HG02759 (cell line): Measurements from ENCODE around the gene NFAT5.
A peak's percentile ranks its signal among the peaks of the same experiment; 100 is the strongest.
"Not testable (repeated sequence)": the region's sequence is repeated elsewhere in the genome, so short reads cannot be mapped to it uniquely, and the experiment has no call there.

ENCODE experiments used
- ATAC-seq: cut with Tn5 transposase; IDR thresholded peaks from one replicate; pipeline ENCODE4 v1.9.1; 2021; ENCODE audit warnings: mild to moderate bottlenecking, moderate library complexity; ENCODE audit not compliant: unreplicated experiment

Gene NFAT5, protein sequence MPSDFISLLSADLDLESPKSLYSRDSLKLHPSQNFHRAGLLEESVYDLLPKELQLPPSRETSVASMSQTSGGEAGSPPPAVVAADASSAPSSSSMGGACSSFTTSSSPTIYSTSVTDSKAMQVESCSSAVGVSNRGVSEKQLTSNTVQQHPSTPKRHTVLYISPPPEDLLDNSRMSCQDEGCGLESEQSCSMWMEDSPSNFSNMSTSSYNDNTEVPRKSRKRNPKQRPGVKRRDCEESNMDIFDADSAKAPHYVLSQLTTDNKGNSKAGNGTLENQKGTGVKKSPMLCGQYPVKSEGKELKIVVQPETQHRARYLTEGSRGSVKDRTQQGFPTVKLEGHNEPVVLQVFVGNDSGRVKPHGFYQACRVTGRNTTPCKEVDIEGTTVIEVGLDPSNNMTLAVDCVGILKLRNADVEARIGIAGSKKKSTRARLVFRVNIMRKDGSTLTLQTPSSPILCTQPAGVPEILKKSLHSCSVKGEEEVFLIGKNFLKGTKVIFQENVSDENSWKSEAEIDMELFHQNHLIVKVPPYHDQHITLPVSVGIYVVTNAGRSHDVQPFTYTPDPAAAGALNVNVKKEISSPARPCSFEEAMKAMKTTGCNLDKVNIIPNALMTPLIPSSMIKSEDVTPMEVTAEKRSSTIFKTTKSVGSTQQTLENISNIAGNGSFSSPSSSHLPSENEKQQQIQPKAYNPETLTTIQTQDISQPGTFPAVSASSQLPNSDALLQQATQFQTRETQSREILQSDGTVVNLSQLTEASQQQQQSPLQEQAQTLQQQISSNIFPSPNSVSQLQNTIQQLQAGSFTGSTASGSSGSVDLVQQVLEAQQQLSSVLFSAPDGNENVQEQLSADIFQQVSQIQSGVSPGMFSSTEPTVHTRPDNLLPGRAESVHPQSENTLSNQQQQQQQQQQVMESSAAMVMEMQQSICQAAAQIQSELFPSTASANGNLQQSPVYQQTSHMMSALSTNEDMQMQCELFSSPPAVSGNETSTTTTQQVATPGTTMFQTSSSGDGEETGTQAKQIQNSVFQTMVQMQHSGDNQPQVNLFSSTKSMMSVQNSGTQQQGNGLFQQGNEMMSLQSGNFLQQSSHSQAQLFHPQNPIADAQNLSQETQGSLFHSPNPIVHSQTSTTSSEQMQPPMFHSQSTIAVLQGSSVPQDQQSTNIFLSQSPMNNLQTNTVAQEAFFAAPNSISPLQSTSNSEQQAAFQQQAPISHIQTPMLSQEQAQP (N-terminal part only)

DNA sequence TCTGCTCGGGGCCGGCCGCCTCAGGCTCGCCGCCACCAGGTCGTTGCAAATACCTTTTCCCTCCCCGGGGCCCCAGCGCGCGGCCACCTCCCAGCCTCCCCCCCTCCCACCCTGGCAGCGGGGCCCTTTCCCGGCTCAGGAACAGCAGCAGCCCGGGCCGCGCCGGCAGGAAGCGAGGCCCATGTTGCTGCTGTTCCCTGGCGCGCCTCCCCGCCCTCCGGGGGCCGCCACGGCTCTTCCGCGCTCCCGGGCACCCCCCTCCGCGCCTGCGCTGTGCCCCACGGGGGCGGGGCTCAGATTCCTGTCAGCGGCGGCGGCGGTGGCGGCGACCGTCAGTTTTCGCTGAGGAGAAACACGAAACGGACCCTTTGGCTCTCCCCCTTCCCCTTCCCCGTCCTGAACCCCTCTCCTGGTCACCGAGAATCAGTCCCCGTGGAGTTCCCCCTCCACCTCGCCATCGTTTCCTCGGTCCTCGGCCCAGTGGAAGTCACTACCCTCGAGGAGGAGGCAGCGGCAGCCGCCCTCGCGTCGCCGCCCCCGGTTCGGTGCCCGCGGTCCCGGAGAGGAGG, at the start of gene NFAT5:
Gene NFAT5, plus strand, starts transcription at position 296 of the 569 bp plus-strand sequence. CDS start 336 bp downstream, outside the sequence.
- ATAC-seq: peak; percentile 53

DNA sequence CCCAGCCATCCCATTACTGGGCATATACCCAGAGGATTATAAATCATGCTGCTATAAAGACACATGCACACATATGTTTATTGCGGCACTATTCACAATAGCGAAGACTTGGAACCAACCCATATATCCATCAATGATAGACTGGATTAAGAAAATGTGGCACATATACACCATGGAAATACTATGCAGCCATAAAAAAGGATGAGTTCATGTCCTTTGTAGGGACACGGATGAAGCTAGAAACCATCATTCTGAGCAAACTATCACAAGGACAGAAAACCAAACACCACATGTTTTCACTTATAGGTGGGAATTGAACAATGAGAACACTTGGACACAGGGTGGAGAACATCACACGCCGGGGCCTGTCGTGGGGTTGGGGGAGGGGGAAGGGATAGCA, 47.9 kb upstream of the NFAT5 start:
- ATAC-seq: not testable (repeated sequence)

DNA sequence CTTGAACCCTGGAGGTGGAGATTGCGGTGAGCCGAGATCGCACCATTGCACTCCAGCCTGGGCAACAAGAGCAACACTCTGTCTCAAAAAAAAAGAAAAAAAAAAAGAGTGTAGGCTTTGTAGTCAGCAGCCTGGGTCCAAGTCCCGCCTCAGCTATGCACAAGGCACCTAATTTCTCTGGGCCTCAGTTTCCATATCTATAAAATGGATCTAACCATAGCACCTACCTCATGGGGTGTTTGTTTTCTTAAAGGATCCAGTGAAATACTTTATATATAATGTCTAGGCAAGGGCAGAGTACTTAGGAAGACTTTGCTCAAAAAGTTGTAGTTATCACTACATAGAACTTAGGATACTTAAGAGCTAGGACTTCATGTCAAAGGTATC, 45.4 kb upstream of the NFAT5 start:
- no peak for ATAC-seq

DNA sequence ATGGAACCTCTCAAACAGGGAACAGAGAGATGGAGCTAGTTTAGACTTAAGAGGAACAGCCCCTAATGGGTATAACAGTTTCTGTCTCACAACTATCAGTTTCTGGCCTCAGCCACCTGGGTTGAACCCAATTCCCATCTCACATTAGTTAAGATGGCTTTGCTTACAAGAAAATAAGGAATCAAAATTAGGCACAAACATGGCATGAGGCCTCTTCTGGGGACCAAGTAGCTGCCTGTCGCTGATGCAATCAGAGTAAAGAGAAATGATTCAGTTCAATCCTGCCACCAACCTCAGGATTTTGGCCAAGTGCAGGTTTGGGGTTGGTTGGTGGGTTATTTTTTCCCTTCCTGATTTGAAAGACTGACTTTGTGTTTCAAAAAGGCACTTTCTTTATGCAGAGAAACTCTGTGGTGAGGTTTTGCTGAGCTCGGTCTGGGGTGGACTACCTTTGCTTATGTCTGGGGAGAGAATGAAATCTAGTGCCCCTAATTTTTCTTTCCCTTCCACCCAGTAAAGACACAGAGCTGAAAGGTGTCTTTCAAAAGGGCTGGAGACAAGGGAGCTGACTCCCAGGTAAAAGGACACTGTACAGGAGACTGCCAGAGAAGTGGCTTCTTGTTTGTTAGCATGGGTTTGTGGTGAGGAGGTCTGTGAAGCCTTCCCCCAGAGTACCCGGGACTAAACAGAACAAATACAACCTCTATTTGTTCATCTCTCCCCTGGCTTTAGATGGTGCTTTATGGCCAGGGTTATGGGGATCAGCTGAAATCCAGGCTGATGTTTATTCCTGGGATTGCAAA, 44.8 kb upstream of the NFAT5 start:
- peak; percentile 59 for ATAC-seq

DNA sequence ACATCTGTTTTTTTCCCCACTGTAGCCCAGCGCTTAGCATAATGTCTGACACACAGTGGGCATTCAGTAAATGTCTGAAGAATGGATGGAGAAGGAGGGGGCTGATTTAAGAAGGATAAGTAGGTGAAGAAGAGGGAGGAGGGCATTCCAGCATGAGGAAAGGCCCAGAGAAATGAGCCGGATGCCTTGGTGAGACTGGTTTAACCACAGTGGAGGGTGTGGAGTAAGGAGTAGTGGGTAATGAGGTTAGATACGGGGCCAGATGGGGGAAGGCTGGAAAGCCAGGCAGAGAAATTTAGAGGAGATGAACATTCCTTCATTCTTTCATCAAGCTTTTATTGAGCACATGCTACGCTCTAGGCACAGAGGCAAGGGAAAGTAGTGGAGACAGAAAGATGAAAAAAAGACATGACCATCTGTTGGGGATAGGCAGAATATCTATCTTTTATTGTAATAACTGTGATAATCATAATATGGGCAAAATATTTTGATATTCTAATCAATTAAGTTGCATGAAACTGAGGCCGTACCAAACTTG, 43.7 kb upstream of the NFAT5 start:
- no peak for ATAC-seq

DNA sequence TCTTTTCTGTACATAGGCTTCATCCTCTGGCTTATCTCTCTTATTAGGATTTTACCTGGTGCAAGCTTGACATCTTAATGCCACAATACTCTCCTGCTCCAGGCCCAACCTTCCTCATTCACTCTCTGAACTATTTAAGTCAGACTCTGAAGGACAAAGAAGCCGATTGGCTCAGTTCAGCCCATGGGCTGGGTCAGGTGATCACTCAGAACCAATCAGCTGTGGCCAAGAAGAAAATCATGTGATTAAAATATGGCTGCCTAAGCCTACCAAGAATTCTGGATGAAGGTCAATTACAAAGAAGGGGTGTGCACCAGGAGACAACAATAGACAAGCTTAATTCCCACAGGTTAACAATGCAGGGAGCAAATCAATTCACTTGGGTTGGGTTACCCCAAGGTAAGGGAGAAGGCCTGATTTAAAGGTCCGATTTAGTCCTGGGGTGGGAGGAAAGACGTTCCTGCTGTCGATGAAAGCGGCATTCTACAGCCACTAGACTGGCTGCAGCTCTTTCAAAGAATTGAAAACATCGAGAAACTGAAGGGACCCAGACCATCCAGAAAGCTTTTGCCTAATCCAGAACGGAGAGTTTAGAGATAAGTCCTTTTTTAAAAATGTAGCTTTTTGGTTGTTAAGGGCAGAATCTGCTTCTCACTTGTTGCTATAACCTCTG, 42.9 kb upstream of the NFAT5 start:
- no peak for ATAC-seq

DNA sequence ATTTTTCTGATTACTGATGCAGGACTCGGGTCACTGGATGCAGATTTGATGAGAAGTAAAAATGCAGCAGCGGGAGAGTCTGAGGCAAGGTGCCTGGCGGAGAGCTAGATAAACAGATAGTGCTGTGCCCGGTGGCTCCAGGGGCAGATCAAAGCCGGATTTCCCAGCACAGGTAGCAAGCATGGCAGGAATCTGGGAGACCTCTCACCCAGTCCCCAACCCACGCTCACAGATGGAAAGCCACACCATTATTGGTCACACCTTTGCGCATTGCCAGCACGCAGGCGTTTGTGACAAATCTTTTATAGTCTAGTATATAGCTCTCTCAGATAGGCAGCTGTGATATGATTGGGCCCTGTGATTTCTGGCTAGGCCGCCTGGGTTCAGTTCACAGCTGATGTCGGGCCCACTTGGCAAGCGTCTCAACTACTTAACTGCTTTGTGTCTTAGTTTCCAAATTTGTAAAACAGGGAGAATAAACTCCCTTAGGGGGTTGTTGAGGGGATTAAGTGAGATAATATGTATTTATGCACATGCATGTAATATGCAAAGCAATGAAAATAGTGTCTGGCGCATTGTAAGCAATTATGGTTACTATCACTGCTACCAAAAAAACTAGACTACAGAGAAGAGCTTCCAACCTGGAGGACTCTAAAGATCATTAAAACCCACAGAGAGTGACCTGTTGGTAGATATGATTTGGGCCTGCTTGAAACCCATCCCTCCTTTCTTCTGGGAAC, 42.0 kb upstream of the NFAT5 start:
- ATAC-seq: no peak

DNA sequence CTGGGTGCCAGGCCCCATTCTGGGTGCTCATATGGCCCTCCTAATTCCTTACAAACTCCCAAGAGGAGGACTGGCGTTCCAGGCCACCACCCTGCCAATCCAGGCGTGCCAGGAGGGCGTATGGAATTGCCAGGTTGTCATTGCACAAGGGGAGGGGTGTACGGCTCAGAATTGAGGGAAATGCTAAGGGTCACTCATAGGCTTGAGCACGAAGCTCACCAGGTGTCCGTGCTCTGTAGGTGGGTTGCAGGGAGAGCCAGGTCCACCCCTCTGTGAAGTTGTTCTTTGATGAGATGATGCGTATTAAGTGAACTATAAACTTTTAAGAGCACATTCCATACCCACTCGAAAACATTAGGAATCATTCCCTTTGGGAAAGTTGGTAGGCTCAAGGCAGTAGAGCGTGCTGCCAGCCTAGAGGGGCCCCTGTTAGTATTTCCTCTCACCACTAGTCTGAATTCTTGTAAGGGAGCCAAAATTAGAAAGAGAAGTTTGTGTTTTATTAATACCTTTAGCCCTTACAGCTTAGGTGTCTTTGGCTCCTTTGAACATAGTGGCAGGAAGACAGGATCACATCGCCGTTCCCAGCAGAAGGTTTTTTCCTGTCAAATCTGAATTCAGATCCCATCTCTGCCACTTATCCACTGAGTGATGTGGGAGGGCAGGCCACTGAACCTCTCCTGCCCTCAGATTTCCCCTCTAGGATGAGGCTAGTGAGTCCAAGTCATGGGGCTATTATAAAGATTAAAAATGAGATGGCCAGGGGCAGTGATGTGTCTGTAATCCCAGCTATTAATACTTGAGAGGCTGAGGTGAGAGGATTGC, 38.7 kb upstream of the NFAT5 start:
- no peak for ATAC-seq

DNA sequence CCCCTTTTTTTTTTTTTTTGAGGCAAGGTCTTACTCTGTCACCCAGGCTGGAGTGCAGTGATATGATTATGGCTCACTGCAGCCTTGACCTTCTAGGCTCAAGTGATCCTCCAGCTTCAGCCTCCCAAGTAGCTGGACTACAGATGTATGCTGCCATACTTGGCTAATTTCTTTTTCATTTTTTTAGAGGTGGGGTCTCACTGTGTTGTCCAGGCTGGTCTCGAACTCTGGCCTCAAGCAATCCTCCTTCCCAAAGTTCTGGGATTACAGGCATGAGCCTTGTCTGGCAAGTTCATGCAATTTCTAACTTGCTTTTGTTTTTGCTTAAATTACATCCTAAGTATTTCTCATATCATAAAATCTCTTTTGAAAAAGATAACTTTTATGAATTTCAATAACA, 33.8 kb upstream of the NFAT5 start:
- no peak for ATAC-seq

DNA sequence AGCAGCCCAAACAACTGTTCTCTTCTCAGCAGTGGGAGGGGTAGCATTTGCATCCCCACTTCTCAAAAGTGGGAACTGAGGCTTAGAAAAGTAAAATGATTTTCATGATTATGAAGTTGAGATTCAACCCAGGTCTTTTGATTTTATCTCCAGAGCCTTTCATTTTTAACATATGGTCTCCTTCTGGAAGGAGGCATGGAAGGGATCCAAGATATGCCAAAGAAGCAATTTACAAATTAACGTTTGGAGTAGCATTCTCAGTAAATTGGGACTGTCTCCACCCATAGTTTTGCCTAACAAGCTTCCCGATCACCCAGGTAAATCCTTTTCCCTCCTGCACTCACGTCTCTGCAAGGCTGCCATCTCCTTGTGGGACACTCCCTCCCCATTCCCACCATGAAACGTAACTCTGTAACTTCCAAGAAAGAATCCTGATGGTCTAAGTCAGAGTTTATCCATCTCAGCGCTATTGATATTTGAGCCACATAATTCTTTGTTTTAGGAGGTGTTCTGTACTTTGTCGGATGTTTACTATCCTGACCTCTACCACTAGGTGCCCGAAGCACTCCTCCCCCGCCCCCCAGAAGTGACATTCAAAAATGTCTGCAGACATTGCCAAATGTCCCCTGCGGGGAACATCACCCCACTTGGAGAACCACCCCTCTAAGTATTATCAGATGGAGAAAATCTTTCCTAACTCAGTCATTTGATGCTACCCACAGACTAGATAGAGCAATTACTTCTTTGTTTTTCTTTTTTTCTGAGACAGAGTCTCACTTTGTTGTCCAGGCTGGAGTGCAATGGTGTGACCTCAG, 32.9 kb upstream of the NFAT5 start:
- ATAC-seq: no peak

DNA sequence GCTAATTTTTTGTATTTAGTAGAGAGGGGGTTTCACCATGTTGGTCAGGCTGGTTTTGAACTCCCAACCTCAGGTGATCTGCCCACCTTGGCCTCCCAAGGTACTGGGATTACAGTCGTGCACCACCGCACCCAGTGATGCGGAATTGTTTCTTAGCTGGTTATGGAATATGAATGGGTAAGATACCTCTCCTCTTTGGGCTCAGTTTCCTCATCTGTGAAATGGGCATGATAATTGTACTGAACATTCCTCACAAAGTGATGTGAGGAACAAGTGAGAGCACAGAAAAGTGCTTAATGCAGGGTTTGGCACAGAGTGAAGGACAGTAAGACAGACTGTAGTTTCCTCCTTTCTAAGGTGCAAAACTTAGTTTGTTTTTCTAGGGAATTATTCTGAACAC, 31.0 kb upstream of the NFAT5 start:
- ATAC-seq: no peak

DNA sequence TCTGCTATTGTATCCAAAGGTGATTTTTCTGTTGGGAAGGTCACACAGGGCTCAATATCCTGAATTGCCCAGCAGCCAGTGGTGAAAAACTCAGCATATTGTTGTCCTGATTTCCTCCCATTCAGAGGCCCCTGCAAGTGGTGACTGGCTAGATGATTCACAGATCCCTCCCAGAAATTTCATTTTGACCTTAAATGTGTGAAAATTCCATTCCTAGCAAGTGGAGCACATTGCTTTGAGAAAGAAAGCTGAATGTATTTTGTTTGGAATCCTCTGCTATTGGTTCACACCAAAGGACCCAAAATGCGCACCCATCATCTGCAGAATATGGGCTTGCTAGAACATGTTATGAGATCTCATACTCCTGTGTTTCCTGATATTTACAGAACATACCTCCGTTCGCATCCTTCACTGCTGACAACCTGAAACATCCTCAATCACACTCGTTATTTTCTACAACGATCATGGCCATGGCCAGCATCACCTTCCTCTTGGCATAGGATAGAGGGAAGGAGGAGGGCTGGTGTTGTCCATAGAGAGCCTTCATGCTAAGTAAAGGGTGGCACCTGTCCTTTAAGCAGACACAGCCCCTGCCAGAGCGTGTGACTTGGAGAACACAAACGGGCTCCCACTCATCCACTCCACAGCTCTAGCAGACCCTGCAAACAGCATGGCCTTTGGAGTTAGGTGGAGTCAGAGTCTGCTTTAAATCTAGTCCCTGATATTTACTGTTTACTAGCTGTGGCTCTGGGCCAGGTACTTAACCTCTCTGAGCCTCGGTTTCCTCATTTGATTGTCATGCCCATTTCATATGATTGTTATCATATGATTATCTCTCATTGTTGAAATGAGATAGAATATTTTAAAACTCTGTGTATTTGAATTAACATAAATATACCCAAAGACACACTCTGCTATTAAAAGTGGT, 30.4 kb upstream of the NFAT5 start:
- ATAC-seq: no peak

DNA sequence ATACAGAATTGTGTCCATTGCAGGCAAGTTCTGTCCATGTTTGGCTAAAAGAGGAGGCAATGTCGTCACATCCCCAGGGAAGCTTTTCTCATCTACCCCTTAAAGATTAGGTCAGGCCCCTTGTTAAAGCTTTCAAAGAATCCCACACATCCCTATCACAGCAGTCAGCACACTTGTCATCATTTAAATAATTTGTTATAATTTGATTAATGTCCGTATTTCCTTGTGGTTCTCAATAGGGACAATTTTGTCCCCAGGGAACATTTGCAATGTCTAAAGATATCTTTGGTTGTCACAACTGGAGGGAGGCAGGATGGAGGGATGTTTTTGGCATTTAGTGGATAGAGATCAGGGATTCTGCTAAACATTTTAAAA, 28.1 kb upstream of the NFAT5 start:
- no peak for ATAC-seq

DNA sequence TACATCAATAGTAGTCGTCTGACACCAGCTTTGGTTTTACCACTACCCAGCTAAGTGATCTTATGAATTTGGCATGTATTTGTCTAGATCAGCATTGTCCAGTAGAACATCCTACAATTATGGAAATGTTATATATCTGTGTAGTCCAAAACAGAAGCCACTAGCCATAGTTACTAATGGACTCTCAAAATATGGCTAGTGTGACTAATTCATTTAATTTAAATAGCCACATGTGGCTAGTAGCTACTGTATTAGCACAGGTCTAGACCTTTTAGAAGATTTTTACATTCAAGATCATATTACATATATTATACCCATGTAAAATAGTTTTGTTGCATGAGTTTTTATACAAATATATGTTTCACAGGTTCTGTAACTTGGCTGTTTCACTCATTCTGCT, 27.0 kb upstream of the NFAT5 start:
- ATAC-seq: no peak

DNA sequence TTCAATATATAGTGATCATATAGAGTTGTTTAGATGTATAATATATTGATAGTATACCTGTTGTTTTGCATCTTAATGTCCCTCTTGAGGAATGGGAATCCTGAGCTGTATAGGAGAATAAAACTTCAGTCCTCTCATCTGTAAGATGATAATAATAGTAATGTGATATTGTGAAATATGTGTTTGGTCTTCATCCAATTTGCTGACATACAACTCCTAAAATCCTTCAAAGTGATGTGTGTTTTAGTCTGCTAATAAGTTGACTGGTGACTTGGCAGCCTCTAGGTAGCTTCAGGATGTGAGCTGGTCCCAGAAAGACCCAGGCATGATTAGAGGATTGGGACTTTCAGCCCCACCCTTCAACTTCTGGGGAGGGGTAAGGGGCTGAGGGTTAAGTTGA, 22.8 kb upstream of the NFAT5 start:
- no peak for ATAC-seq

DNA sequence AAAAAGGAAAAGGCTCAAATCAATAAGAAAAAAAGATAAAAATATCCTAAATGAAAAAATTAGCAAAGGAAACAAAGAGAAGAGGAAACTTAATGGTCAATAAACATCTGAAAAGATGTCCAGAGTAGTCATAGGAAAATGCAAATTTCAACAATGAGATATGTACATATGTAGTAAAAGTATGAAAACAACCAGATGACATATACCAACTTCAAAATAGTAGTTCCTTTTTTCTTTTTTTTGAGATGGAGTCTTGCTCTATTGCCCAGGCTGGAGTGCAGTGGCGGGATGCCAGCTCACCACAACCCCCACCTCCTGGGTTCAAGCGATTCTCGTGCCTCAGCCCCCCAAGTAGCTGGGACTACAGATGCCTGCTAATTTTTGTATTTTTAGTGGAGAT, 21.7 kb upstream of the NFAT5 start:
- ATAC-seq: no peak
